Spleen (tissue), 11 donors: ENCODE data around the gene VEZT. TPM values are rescaled to one million over a fixed set of nuclear protein-coding genes. Genes with fewer than 3 reads are reported as not detected.

Experiments used
- DNase-seq: peaks from one replicate; pipeline ENCODE4 v3.0.0-alpha.2; 2020
- H3K27ac ChIP-seq, 8 donors: fragments of 200-600 bp; sonication (generic) in 7 of 8; 1 replicate in 4 of 8; 2 replicates in 4 of 8; pipeline versions ENCODE4 v1.5.0 to v1.8.0; 2016 to 2021; ENCODE audit warnings: inconsistent platforms in 4 of 8, mild to moderate bottlenecking in 4 of 8, moderate library complexity in 1 of 8
- H3K27me3 ChIP-seq, 7 donors: fragments of 200-600 bp; sonication (generic) in 6 of 7; replicated peaks in 1 of 7; 1 replicate in 4 of 7; 2 replicates in 3 of 7; pipeline versions ENCODE4 v1.5.0 to v1.8.0; 2016 to 2021; ENCODE audit warnings: inconsistent platforms in 3 of 7, mild to moderate bottlenecking in 1 of 7
- H3K36me3 ChIP-seq, 6 donors: fragments of 200-600 bp; sonication (generic) in 5 of 6; 1 replicate in 4 of 6; 2 replicates in 2 of 6; pipeline versions ENCODE4 v1.5.0 to v1.8.0; 2016 to 2021; ENCODE audit warnings: inconsistent platforms in 2 of 6
- H3K4me1 ChIP-seq, 6 donors: fragments of 200-600 bp; sonication (generic) in 5 of 6; 1 replicate in 3 of 6; 2 replicates in 3 of 6; pipeline versions ENCODE4 v1.5.0 to v1.8.0; 2016 to 2021; ENCODE audit warnings: inconsistent platforms in 3 of 6
- H3K4me3 ChIP-seq, 8 donors: fragments of 200-600 bp; sonication (generic) in 7 of 8; 1 replicate in 4 of 8; 2 replicates in 4 of 8; pipeline versions ENCODE4 v1.5.0 to v1.8.0; 2016 to 2021; ENCODE audit warnings: inconsistent platforms in 4 of 8, mild to moderate bottlenecking in 4 of 8, moderate library complexity in 2 of 8
- H3K9me3 ChIP-seq, 8 donors: fragments of 200-600 bp; sonication (generic) in 7 of 8; 1 replicate in 4 of 8; 2 replicates in 4 of 8; pipeline versions ENCODE4 v1.5.0 to v1.8.0; 2016 to 2021; ENCODE audit warnings: inconsistent platforms in 4 of 8
- POLR2A ChIP-seq, 3 donors: fragments of 450-650 bp; IDR thresholded peaks; one replicate each; pipeline ENCODE4 v1.5.1; 2017; ENCODE audit warnings: antibody characterized with exemption in 3 of 3, mild to moderate bottlenecking in 1 of 3
- POLR2AphosphoS5 ChIP-seq, 3 donors: sonication (generic); formaldehyde crosslinking; IDR thresholded peaks; one replicate each; pipeline ENCODE4 v1.5.1; 2017; ENCODE audit warnings: antibody characterized with exemption in 3 of 3
- WGBS, 5 donors: extraction: QIAGEN DNeasy Blood & Tissue Kit in 3 of 5; methylation state at CpG; one replicate each; pipeline versions ENCODE4 v1.1.5 to v1.1.7; 2013 to 2018; 5-methylcytosine and 5-hydroxymethylcytosine counted together
- intact Hi-C: fragments of 100-400 bp; cut with DNase I; formaldehyde crosslinking; loops from one replicate; pipeline ENCODE4 v1.15.0; 2023; ENCODE audit warnings: low total_unique reads
- polyA plus RNA-seq, 3 donors: library from polyadenylated mRNA; stranded (reverse); fragments of 200-250 nt; gene quantifications; one replicate each; pipeline ENCODE4 v1.2.1, GENCODE V29; 2013
- total RNA-seq, 7 donors: library from RNA; depleted of rRNA in 3 of 7; stranded (reverse); fragments of >200 nt in 3 of 7; fragmentation: NEBNext Ultra II Directional in 4 of 7; extraction: Animal tissue kit (Norgen Biotek cat#: 25700) in 4 of 7; gene quantifications; one replicate each; pipeline versions ENCODE4 v1.1.0 to v1.2.1, GENCODE V29; 2016 to 2021
- TF ChIP-seq, protein P1 (sequence below), 11 experiments: fragments of 200-600 bp in 7 of 11; fragments of 450-650 bp in 4 of 11; sonication (generic) in 4 of 11; IDR thresholded peaks in 8 of 11; conservative IDR thresholded peaks in 3 of 11; 1 replicate in 7 of 11; 2 replicates in 4 of 11; pipeline versions ENCODE4 v1.4.0 to v1.8.0; 2016 to 2021; ENCODE audit warnings: antibody characterized with exemption in 11 of 11, inconsistent platforms in 4 of 11, mild to moderate bottlenecking in 1 of 11
- donor health status: healthy with polysubstance abuse.
- donor health status: DM: no; HTN: no; CAD: no; lungs with moderate emphysema.
- donor health status: DM: no; HTN: no; CAD: no.
- donor health status: Bipolar disorder and iron deficiency.
- donor health status: healthy.
- donor health status: DM: no; HTN: no; CAD: no.
- donor health status: DM: yes; HTN: yes; CAD: no.

Gene VEZT
- total and polyA plus RNA-seq, 10 donors: 17.0 to 64.3 (median 44.8) TPM

DNA sequence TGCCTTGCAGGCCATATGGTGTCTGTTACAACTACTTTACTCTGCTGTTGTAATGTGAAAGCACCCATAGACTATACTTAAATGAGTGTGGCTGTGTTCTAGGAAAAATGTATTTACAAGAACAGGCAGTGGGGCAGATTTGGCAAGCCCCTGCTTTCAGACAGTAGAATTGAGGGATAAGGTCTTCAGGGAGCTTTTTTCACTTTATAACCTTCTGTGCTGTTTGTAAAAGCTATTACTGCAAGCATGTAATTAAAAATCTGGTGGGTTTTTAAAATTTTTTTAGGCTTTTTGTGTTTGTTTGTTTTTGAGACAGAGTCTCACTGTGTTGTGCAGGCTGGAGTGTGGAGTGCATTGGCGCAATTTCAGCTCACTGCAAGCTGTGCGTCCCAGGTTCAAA lies 73.9 kb downstream of the VEZT start:
- DNase-seq: no peak
- intact Hi-C loops: no loop called here
- Histone ChIP-seq H3K27ac (no peak overlapping the region), H3K4me1 (no peaks in the 10 kb centered on the region), H3K4me3 (no peak overlapping the region), H3K36me3 (peaks cover 0 to 99% (median 19%) of the 10 kb centered on the region in 6 donors), H3K9me3 (no peaks in the 10 kb centered on the region), H3K27me3 (no peaks in the 10 kb centered on the region)
- 95 to 98% (median 98%) methylated on average over 2 of the region's 2 CpGs for WGBS, 5 donors
- TF ChIP-seq, protein P1, sequence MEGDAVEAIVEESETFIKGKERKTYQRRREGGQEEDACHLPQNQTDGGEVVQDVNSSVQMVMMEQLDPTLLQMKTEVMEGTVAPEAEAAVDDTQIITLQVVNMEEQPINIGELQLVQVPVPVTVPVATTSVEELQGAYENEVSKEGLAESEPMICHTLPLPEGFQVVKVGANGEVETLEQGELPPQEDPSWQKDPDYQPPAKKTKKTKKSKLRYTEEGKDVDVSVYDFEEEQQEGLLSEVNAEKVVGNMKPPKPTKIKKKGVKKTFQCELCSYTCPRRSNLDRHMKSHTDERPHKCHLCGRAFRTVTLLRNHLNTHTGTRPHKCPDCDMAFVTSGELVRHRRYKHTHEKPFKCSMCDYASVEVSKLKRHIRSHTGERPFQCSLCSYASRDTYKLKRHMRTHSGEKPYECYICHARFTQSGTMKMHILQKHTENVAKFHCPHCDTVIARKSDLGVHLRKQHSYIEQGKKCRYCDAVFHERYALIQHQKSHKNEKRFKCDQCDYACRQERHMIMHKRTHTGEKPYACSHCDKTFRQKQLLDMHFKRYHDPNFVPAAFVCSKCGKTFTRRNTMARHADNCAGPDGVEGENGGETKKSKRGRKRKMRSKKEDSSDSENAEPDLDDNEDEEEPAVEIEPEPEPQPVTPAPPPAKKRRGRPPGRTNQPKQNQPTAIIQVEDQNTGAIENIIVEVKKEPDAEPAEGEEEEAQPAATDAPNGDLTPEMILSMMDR (IDR thresholded peaks at IDR 0.05 in 8 of 11, conservative IDR thresholded peaks at IDR 0.05 in 3 of 11): no peak
- TF ChIP-seq POLR2A (IDR thresholded peaks at IDR 0.05) (no peak), POLR2AphosphoS5 (IDR thresholded peaks at IDR 0.05) (no peak)

DNA sequence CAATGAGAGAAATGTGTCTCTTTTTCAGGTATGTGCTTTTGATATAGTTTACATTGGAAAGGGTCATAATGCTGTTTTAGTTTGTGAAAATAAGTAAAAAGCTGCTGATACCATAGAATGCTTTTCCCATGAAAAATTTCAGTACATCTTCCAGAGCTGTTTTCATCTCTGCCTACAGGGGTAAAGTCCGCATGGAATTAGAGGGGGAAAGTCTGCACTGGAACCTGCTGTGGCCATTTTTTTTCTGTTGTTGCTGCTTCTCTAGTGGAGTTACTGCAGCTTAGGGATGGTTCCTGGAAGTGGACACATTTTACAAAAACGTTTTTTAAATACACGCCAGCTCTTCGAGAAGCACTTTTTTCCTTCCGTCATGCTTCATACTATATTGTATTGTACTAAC lies 81.3 kb downstream of the VEZT start:
- Histone ChIP-seq H3K4me3 (no peak overlapping the region), H3K27me3 (no peaks in the 10 kb centered on the region), H3K9me3 (no peaks in the 10 kb centered on the region), H3K4me1 (no peaks in the 10 kb centered on the region), H3K27ac (no peak overlapping the region), H3K36me3 (peaks cover 0 to 88% (median 41%) of the 10 kb centered on the region in 6 donors)
- TF ChIP-seq POLR2A (IDR thresholded peaks at IDR 0.05) (no peak), POLR2AphosphoS5 (IDR thresholded peaks at IDR 0.05) (no peak)
- TF ChIP-seq, protein P1 (IDR thresholded peaks at IDR 0.05 in 8 of 11, conservative IDR thresholded peaks at IDR 0.05 in 3 of 11): no peak
- WGBS, 5 donors: 88 to 91% (median 91%) methylated on average over 5 of the region's 5 CpGs
- intact Hi-C loops: no loop called here
- DNase-seq: no peak

DNA sequence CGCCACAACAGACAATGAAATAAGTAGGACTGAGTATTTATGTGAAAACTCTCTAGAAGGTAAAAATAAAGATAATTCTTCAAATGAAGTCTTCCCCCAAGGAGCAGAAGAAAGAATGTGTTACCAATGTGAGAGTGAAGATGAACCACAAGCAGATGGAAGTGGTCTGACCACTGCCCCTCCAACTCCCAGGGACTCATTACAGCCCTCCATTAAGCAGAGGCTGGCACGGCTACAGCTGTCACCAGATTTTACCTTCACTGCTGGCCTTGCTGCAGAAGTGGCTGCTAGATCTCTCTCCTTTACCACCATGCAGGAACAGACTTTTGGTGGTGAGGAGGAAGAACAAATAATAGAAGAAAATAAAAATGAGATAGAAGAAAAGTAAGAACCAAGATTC lies 82.7 kb downstream of the VEZT start:
- 77 to 90% (median 89%) methylated on average over 2 of the region's 2 CpGs for WGBS, 5 donors
- no peak overlapping the region for H3K4me3 ChIP-seq
- TF ChIP-seq POLR2A (IDR thresholded peaks at IDR 0.05): no peak
- TF ChIP-seq, protein P1 (IDR thresholded peaks at IDR 0.05 in 8 of 11, conservative IDR thresholded peaks at IDR 0.05 in 3 of 11): no peak
- TF ChIP-seq POLR2AphosphoS5 (IDR thresholded peaks at IDR 0.05): no peak
- H3K4me1 ChIP-seq: no peaks in the 10 kb centered on the region
- H3K27me3 ChIP-seq: no peaks in the 10 kb centered on the region
- intact Hi-C loops: no loop called here
- no peak for DNase-seq
- no peak overlapping the region for H3K27ac ChIP-seq
- peaks cover 0 to 84% (median 31%) of the 10 kb centered on the region in 6 donors for H3K36me3 ChIP-seq
- H3K9me3 ChIP-seq: no peaks in the 10 kb centered on the region

DNA sequence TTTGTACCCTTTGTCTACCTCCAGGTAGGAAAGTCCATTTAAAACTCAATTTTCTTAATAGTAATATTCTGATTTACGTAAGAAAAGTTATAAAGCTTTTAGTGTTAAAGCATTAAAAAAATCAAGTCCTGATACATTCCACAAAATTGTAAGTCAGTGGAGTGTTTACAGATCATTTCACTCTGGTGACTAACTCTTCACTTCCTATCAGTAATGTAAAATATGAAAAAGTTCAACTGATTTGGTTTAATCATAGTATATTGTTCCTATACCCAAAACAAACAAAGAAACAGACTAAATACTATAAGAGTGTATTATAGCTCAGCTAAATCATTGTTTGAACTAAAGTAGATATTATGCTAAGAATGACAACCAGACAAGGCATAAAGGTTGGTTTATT lies 85.9 kb downstream of the VEZT start:
- Histone ChIP-seq H3K27me3 (no peaks in the 10 kb centered on the region), H3K36me3 (peaks cover 0 to 62% (median 16%) of the 10 kb centered on the region in 6 donors), H3K27ac (no peak overlapping the region), H3K9me3 (no peaks in the 10 kb centered on the region), H3K4me3 (no peak overlapping the region), H3K4me1 (no peaks in the 10 kb centered on the region)
- 93 to 98% (median 95%) methylated on average over 1 of the region's 1 CpG for WGBS, 5 donors
- intact Hi-C loops: no loop called here
- TF ChIP-seq POLR2A (IDR thresholded peaks at IDR 0.05) (no peak), POLR2AphosphoS5 (IDR thresholded peaks at IDR 0.05) (no peak)
- TF ChIP-seq, protein P1 (IDR thresholded peaks at IDR 0.05 in 8 of 11, conservative IDR thresholded peaks at IDR 0.05 in 3 of 11): no peak
- no peak for DNase-seq
